KOPT-K1 (cell line): Measurements from ENCODE around the gene NRG2.

Experiments
- H3K27ac ChIP-seq: fragments of 200-600 bp; sonication (generic); 2 replicates; pipeline ENCODE4 v1.5.1; 2016; ENCODE audit warnings: antibody characterized with exemption, mild to moderate bottlenecking, low read depth, low read length; ENCODE audit not compliant: poor library complexity, severe bottlenecking
- H3K36me3 ChIP-seq: fragments of 200-600 bp; sonication (generic); 2 replicates; pipeline ENCODE4 v1.5.1; 2017; ENCODE audit warnings: antibody characterized with exemption, mild to moderate bottlenecking, low read length, moderate library complexity; ENCODE audit not compliant: insufficient read depth
- H3K9me3 ChIP-seq: fragments of 200-600 bp; sonication (generic); 2 replicates; pipeline ENCODE4 v1.5.1; 2017; ENCODE audit warnings: antibody characterized with exemption, low read length, mild to moderate bottlenecking; ENCODE audit not compliant: insufficient read depth, poor library complexity, severe bottlenecking

The NRG2 gene

DNA sequence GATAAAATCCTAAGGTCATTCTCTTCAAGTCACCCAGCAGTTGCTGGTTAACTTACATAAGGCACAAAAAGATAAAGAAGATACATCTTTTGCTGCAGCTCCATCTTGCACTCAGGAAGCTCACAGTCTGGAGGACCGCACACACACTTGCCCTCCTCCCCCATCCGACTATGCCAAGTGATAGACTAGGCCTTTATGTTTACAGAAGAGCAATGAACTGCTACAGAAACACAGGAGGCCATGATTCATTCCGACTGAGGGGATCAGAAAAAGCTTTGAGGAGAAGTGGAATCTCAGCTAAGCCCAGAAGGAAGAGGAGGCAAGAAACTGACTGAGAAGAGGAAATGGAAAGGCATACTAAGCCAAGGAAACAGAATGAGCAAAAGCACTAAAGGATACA lies 17.4 kb downstream of the NRG2 start:
- no peak overlapping the region for H3K27ac ChIP-seq
- no peaks in the 10 kb centered on the region for H3K36me3 ChIP-seq
- H3K9me3 ChIP-seq: no peaks in the 10 kb centered on the region

DNA sequence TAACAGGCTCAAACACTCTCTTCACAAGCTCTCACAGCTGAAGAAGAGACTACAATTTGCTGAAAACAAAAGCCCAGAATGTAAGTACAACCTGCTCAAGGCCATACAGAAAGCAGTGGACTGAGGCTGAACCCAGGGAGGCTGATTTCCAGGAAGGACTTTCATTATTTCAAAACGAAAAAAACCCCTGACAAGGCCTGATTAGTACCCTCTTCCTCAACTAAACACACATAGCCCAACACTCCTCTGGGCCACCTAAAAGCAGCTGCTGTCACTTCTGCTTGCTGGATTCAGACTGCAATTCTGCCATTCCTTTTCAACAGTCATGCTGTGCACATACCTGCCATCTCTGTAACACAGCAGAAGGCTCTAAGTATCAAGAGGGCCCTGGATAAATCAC lies 18.2 kb downstream of the NRG2 start:
- Histone ChIP-seq H3K27ac (no peak overlapping the region), H3K36me3 (no peaks in the 10 kb centered on the region), H3K9me3 (no peaks in the 10 kb centered on the region)

DNA sequence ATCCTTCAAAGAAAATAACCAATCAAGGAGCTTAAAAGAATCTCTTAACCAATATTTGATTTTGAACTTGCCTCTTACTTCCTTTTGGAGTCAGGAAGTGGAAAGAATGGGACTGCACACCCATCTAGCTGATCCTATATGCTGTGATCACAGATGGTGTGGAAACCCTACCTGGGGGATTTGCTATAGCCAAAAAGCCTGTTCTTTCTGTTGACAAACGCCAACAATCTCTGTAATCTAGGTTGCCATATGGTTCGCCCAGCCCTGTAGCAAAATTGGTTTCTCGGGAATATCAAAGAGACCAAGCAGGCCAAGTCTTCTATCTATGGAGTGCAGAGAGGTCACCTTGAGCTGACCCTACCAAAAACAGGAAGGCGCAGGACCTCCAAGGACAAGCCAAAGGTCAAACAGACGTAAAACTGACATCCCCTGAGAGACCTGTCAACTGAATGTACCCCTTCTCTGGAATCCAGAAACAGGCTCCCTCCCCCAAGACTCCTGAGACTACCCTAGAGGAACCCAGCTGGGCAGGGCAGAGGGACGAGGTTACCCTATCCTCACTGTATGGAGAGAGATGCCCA lies 19.4 kb downstream of the NRG2 start:
- Histone ChIP-seq H3K9me3 (no peaks in the 10 kb centered on the region), H3K27ac (no peak overlapping the region), H3K36me3 (no peaks in the 10 kb centered on the region)

DNA sequence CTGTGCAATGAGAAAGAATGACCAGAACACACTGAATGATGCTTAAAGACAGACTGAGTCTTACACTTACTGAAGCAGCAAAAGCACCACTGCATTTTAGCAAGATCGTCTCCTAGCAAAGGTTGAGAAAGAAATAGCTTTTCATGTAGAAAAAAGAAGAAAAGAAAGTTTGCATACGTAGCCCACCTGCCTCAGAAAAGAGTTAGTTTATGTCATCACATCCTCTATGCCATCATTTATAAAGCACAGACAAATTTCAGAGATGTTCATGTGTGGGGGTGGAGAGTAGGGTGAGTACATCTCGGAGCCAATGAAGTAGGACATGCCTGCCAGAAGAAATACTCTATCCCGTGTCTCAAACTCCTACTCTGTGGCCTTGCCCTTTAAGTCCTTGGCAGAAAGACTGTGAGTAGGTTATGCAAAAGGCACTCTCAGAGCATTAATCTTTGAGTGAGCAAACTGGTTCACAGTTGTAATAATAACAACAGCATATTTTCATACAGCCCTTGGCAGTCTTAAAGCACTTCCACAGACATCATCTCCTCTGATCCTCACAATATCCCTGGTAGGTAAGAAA lies 22.4 kb downstream of the NRG2 start:
- H3K9me3 ChIP-seq: no peaks in the 10 kb centered on the region
- H3K27ac ChIP-seq: no peak overlapping the region
- H3K36me3 ChIP-seq: no peaks in the 10 kb centered on the region

DNA sequence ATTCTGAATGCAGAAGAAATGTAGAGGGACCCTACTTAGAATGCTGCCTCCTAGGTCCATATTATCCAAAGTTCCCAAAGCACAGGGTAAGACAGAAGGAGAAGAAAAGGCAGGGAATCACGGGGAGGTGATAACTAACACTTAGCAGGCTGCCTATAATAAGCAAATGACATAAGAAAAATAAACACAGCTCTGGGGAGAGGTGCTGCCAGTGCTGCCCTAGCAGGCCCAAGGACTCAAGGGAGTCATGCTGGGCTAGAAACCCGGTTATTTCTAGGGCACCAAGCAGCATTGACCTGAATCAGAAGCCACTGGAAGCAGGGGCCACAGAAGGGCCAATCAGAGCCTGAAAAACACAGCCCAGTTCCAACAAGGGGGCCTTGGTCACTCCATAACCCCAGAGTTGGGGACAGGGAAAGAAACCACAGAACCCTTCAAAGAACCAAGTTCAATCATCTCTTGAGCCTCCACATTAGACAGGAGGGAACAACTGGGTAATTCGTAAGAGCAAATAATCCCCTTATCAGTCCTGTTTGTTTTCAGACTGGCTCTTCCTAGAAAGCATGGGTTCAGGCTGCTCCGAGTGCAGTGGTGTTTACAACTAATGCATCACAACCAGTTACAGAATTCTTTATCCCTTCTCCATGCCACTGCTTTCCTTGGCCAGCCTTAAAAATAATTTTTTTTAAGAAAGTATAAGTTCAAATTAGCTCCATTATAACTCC lies 24.0 kb downstream of the NRG2 start:
- H3K9me3 ChIP-seq: no peaks in the 10 kb centered on the region
- no peaks in the 10 kb centered on the region for H3K36me3 ChIP-seq
- H3K27ac ChIP-seq: no peak overlapping the region

DNA sequence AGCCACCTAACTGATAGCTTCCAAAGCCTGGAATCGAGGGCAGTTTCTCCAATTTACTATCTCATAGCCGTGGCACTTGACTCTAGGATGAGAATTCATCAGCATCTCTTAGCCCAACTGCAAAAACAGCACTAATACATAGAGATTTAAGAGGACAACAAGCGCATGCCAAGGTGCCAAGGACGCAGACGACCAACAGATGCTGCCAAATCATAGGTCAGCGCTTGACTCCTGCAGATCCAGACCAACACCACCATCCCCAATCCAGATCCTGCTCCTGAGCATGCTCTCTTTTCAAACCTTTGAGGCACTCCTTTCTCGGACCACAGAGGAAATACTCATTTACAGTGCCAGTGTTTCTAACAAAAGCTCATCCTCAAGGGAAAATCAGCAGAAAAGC lies 24.6 kb downstream of the NRG2 start:
- Histone ChIP-seq H3K9me3 (no peaks in the 10 kb centered on the region), H3K36me3 (no peaks in the 10 kb centered on the region), H3K27ac (no peak overlapping the region)

DNA sequence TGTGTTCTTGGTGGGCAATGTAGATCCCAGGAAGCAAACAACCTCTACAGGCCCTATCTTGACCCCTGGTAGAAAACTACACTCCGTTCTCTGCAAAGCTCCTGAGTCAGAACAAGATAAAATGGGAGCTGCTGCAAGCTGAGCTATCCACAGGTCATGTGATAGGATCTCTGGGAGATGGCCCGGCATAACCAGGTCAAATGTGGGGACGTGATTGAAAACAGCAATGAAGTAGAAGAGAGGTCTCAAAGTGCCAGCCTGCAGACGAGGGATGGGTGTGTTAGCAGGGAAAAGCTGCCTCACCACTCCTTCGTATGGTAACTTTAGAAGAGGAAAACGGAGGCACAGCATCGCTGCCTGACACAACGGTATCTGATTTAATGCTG lies 25.0 kb downstream of the NRG2 start:
- Histone ChIP-seq H3K27ac (no peak overlapping the region), H3K36me3 (no peaks in the 10 kb centered on the region), H3K9me3 (no peaks in the 10 kb centered on the region)

DNA sequence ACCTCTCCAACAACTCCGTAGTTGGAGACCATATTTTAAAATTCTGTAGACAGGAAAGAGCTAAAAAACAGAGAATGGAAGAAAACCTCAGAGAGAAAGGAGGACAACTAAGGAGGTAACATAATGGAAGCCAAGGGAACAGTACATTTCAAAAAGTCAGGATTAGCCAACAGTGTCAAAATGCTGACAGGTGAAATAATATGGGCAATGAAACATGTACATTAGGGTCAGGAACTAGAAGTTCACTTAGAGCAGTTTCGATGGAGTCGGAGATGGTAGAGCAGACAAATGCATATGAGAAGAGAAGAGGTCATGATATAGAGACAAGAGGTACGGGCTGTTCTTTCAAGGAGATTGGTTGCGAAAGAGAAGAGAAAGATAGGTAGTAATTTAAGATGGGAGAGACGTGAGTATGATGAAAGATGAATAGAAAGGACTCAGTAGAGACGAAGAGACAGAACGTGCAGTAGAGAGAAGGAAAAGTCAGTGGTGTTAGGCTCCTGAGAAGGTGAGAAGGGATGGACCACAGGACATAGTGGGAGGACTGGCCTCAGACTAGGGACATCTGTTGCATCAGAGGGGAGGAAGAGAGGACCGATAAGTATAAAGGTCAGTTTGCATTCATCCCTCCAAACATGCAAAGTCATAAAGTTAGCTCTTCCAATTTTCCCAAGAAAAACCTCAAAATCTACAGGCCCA lies 25.6 kb downstream of the NRG2 start:
- Histone ChIP-seq H3K27ac (no peak overlapping the region), H3K9me3 (no peaks in the 10 kb centered on the region), H3K36me3 (no peaks in the 10 kb centered on the region)

DNA sequence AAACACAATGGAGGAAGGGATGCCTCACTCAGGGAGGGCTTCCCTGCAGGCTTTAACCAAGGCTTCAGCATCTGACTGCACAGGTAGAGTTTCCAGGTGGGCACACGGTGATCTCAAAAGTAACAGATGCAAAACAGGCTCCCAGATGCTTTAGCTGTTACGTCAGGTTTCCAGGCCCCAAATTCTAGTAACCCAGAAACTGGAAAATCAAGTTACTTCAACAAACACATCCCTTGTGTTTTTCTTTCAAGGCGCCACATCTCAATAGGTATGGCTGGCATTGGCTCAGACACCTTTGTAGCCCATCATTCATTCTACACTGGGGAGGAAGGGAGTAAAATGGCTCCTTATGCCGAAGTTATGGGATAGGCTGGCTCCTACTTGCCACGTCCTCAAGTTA lies 27.4 kb downstream of the NRG2 start:
- H3K36me3 ChIP-seq: no peaks in the 10 kb centered on the region
- no peaks in the 10 kb centered on the region for H3K9me3 ChIP-seq
- H3K27ac ChIP-seq: no peak overlapping the region

DNA sequence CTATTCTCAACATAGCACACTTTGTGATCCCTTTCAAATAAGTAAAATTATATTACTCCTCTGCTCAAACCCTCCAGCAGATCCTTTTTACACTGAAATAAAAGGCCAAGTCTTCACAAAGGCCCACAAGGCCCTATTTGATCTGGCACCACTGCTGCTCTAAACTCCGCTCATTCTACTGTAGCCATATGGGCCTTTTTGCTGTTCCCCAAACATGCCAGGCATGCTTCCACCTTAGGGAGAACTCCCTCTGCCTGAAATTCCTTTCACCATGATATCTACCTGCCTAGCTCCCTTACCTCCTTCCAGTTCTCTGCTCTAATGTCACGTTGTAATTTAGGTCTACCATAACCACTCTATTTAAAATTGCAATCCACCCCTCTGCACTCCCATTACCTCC lies 28.3 kb downstream of the NRG2 start:
- no peaks in the 10 kb centered on the region for H3K9me3 ChIP-seq
- no peaks in the 10 kb centered on the region for H3K36me3 ChIP-seq
- no peak overlapping the region for H3K27ac ChIP-seq

DNA sequence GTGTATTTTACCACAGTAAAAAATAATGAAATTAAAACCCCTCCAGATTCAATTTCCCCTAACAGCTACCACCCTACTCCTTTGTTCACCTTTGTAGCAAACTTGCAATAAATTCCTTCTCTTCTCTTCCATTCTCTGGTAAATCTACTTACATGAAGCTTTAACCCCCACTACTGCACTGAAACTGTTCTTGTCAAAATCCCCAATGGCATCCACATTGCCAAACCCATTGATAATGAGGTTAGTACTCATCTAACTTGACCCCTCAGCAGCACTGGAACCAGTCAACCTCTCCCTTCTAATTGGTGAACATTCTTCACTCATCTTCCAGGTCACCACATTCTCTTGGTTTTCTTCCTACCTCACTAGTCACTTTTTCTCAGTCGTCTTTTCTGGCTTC lies 29.6 kb downstream of the NRG2 start:
- Histone ChIP-seq H3K36me3 (no peaks in the 10 kb centered on the region), H3K9me3 (no peaks in the 10 kb centered on the region), H3K27ac (no peak overlapping the region)

DNA sequence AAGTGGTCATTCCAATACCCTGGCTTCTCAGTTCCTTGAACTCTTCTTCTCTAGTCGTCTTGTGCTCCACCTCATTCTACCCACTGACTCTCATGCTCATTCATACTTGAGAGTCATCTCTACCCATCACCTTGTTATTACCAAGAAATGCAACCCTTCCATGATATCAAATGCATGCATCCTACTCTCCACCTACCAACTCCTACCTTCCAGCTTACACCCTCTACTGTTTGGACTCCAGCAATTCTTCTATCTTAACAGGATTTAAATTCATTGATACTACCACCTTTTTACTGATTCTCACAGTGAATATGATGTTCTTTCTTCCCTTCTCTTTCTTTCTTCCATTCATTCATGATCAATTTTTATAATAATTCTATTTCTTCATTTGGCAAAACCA lies 30.7 kb downstream of the NRG2 start:
- Histone ChIP-seq H3K9me3 (no peaks in the 10 kb centered on the region), H3K27ac (no peak overlapping the region)

DNA sequence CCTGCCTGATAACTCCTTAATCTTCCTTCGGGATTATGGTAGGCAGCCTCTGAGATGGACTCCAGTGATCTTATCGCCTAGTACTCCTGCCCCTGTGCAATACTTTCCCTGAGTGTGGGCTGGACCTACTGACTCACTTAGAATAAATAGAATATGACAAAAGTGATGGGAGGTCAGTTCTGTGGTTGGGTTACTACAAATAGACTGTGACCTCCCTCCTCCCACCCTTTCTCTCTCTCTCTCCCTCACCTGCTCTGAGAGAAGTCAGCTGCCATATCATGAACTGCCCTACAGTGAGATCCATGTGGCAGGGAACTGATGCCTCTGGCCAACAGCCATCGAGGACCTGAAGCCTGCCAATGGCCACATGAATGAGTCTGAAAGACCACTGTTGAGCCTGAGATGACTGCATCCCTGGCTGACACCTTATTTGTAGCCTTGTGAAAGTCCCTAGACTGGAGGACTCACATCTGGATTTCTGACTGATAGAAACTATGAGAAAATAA lies 31.7 kb downstream of the NRG2 start:
- Histone ChIP-seq H3K9me3 (no peaks in the 10 kb centered on the region), H3K36me3 (no peaks in the 10 kb centered on the region), H3K27ac (no peak overlapping the region)

More for the DNA sequence above, 30.7 kb downstream of the NRG2 start:
- no peaks in the 10 kb centered on the region for H3K36me3 ChIP-seq

DNA sequence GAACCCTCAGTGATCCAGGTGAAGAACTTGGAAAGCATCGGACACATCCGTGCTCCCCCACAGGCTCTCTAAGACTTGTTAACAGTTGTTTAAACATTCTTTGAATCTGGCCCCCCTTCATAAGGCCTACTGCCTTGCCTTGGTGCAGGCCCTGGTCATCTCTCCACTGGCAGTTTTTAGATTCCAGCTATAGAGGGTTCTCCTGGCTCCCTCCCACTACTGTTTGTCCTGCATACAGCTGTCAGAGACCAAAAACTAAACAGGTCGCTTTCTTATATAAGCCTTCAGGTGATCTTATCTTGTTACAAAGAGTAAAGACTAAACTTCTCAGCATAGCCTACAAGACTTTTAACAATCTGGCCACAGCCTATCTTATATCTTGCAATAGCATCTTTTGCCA lies 32.3 kb downstream of the NRG2 start:
- no peak overlapping the region for H3K27ac ChIP-seq
- H3K9me3 ChIP-seq: no peaks in the 10 kb centered on the region
- no peaks in the 10 kb centered on the region for H3K36me3 ChIP-seq

DNA sequence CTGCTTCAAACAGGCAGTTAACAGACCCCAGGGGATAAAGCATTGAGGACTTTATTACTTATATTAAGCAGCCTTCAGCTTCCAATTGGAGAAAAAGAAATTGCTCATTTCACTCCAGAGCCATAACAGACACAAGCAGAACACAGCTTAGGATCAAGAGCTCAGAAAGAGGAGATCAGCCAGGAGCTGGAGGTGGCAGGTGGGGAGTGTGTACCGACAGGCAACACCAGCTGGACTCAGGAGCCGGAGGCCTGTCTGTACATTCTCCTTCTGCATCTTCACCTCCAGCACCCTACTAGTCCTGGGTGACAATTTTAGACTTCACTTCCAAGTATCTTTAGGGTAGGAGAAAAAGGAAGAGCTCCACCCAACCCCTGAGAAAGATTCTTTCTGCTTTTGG lies 35.8 kb downstream of the NRG2 start:
- Histone ChIP-seq H3K9me3 (no peaks in the 10 kb centered on the region), H3K27ac (no peak overlapping the region)

More for the DNA sequence above, 35.8 kb downstream of the NRG2 start:
- no peaks in the 10 kb centered on the region for H3K36me3 ChIP-seq
